Neuronal stem cell (in vitro differentiated cells): ENCODE data around the gene RASGEF1C.

Experiments
- DNase-seq: peaks from one replicate; pipeline ENCODE4 v3.0.0-alpha.2; 2013; ENCODE audit warnings: low spot score
- H2AFZ ChIP-seq: one replicate; pipeline ENCODE4 v1.6.1; 2013; ENCODE audit warnings: mild to moderate bottlenecking, low read length, inconsistent platforms
- H2AK5ac ChIP-seq: 2 replicates; pipeline ENCODE4 v1.6.1; 2013; ENCODE audit warnings: low read depth, mild to moderate bottlenecking, inconsistent platforms, low read length, moderate library complexity, mixed read lengths
- H2BK120ac ChIP-seq: 2 replicates; pipeline ENCODE4 v1.6.1; 2013; ENCODE audit warnings: low read depth, mild to moderate bottlenecking, inconsistent platforms, low read length, moderate library complexity, mixed read lengths
- H2BK12ac ChIP-seq: one replicate; pipeline ENCODE4 v1.6.1; 2013; ENCODE audit warnings: low read length, inconsistent platforms
- H2BK15ac ChIP-seq: 2 replicates; pipeline ENCODE4 v1.6.1; 2013; ENCODE audit warnings: mild to moderate bottlenecking, low read length, inconsistent platforms, mixed read lengths
- H2BK5ac ChIP-seq: one replicate; pipeline ENCODE4 v1.6.1; 2013; ENCODE audit warnings: inconsistent platforms, mild to moderate bottlenecking, low read length, moderate library complexity
- H3K14ac ChIP-seq: one replicate; pipeline ENCODE4 v1.6.1; 2013; ENCODE audit warnings: low read length, inconsistent platforms
- H3K18ac ChIP-seq: 2 replicates; pipeline ENCODE4 v1.6.1; 2013; ENCODE audit warnings: low read length, inconsistent platforms
- H3K23ac ChIP-seq: 2 replicates; pipeline ENCODE4 v1.6.1; 2013; ENCODE audit warnings: low read depth, mild to moderate bottlenecking, mixed read lengths, low read length, inconsistent platforms; ENCODE audit not compliant: poor library complexity
- H3K27ac ChIP-seq: replicated peaks from 3 replicates; pipeline ENCODE4 v1.5.1; 2013; ENCODE audit warnings: low read length, inconsistent platforms
- H3K27me3 ChIP-seq, 3 experiments: 2 replicates each; pipeline ENCODE4 v1.6.1; 2013; ENCODE audit warnings: low read length in 3 of 3, mild to moderate bottlenecking in 2 of 3, inconsistent platforms in 1 of 3, low read depth in 1 of 3, mixed read lengths in 1 of 3, moderate library complexity in 1 of 3; ENCODE audit not compliant: control insufficient read depth in 3 of 3, insufficient read depth in 3 of 3
- H3K36me3 ChIP-seq, 2 donors: replicated peaks in 1 of 2; 2 replicates each; pipeline ENCODE4 v1.6.1; 2013; ENCODE audit warnings: low read length in 2 of 2; ENCODE audit not compliant: control insufficient read depth in 2 of 2, insufficient read depth in 2 of 2
- H3K4ac ChIP-seq: 2 replicates; pipeline ENCODE4 v1.6.1; 2013; ENCODE audit warnings: inconsistent platforms, mild to moderate bottlenecking, low read length, moderate library complexity
- H3K4me1 ChIP-seq, 2 donors: 1 replicate in 1 of 2; 2 replicates in 1 of 2; pipeline ENCODE4 v1.6.1; 2013; ENCODE audit warnings: low read length in 2 of 2, low read depth in 1 of 2; ENCODE audit not compliant: control insufficient read depth in 2 of 2, insufficient read depth in 1 of 2
- H3K4me2 ChIP-seq: one replicate; pipeline ENCODE4 v1.6.1; 2013; ENCODE audit warnings: mild to moderate bottlenecking, low read length, inconsistent platforms; ENCODE audit not compliant: insufficient read depth, poor library complexity, severe bottlenecking
- H3K4me3 ChIP-seq, 2 donors: 2 replicates each; pipeline ENCODE4 v1.5.1; 2013; ENCODE audit warnings: low read length in 2 of 2, mild to moderate bottlenecking in 2 of 2, inconsistent platforms in 1 of 2, moderate library complexity in 1 of 2
- H3K79me1 ChIP-seq: one replicate; pipeline ENCODE4 v1.6.1; 2013; ENCODE audit warnings: low read depth, mild to moderate bottlenecking, inconsistent platforms, low read length, moderate library complexity
- H3K9ac ChIP-seq: one replicate; pipeline ENCODE4 v1.6.1; 2013; ENCODE audit warnings: mild to moderate bottlenecking, low read depth, low read length, inconsistent platforms; ENCODE audit not compliant: poor library complexity
- H3K9me3 ChIP-seq, 2 donors: replicated peaks in 1 of 2; 2 replicates each; pipeline versions ENCODE3 to v1.6.1; 2013; ENCODE audit warnings: low read length in 2 of 2, mild to moderate bottlenecking in 2 of 2, inconsistent platforms in 1 of 2, low read depth in 1 of 2, mixed read lengths in 1 of 2, moderate library complexity in 1 of 2; ENCODE audit not compliant: control insufficient read depth in 2 of 2, insufficient read depth in 1 of 2
- H4K8ac ChIP-seq: one replicate; pipeline ENCODE4 v1.6.1; 2013; ENCODE audit warnings: low read depth, mild to moderate bottlenecking, inconsistent platforms, low read length, moderate library complexity
- H4K91ac ChIP-seq: one replicate; pipeline ENCODE4 v1.6.1; 2013; ENCODE audit warnings: low read length, low read depth, mild to moderate bottlenecking, inconsistent platforms; ENCODE audit not compliant: poor library complexity
- WGBS, 2 donors: extraction: QIAGEN DNeasy Blood & Tissue Kit; methylation state at CpG; one replicate each; pipeline ENCODE4 v1.1.7; 2013; ENCODE audit warnings: missing lambda C conversion rate in 2 of 2, mixed read lengths in 1 of 2; ENCODE audit not compliant: insufficient read length in 2 of 2, insufficient replicate concordance in 1 of 2; ENCODE audit errors: extremely low coverage in 2 of 2; 5-methylcytosine and 5-hydroxymethylcytosine counted together

The RASGEF1C gene

GRCh38 chr5:180235077-180235476 is 26.1 kb upstream of the RASGEF1C start:
- Histone ChIP-seq H3K27ac (peak overlapping the region; percentile 30), H3K23ac (no peak overlapping the region), H3K4me2 (no peak overlapping the region), H3K4ac (no peak overlapping the region), H2BK120ac (no peak overlapping the region), H3K18ac (no peak overlapping the region), H2BK5ac (no peak overlapping the region), H3K9ac (no peak overlapping the region), H2BK12ac (no peak overlapping the region), H2AK5ac (no peak overlapping the region), H2BK15ac (no peak overlapping the region), H3K14ac (no peak overlapping the region), H3K36me3 (peaks cover 8 to 80% of the 10 kb centered on the region in 2 donors), H3K4me1 (peaks cover 0 to 4% of the 10 kb centered on the region in 2 donors), H3K4me3 (no peak overlapping the region), H2AFZ (no peak overlapping the region), H4K8ac (no peak overlapping the region), H3K9me3 (peaks cover 2 to 61% of the 10 kb centered on the region in 2 donors), H4K91ac (no peak overlapping the region), H3K27me3 (no peaks in the 10 kb centered on the region), H3K79me1 (no peaks in the 10 kb centered on the region)
- peak; percentile 43 for DNase-seq
- no CpG with 5 or more reads among the region's 5 CpGs for WGBS, 2 donors

- Histone ChIP-seq H2AFZ (no peak overlapping the region), H3K18ac (peak overlapping the region; percentile 15), H3K79me1 (no peaks in the 10 kb centered on the region), H3K4ac (no peak overlapping the region), H3K4me2 (no peak overlapping the region), H3K27me3 (no peaks in the 10 kb centered on the region), H3K14ac (no peak overlapping the region), H2BK15ac (no peak overlapping the region), H4K91ac (no peak overlapping the region), H2AK5ac (no peak overlapping the region), H4K8ac (no peak overlapping the region), H3K4me1 (peaks cover 0 to 4% of the 10 kb centered on the region in 2 donors), H2BK12ac (no peak overlapping the region), H3K23ac (no peak overlapping the region), H3K36me3 (peaks cover 7 to 72% of the 10 kb centered on the region in 2 donors), H3K4me3 (no peak overlapping the region), H2BK5ac (no peak overlapping the region), H3K9ac (no peak overlapping the region), H3K27ac (no peak overlapping the region), H2BK120ac (no peak overlapping the region), H3K9me3 (peaks cover 2 to 59% of the 10 kb centered on the region in 2 donors)
- no peak for DNase-seq
- no CpG with 5 or more reads among the region's 15 CpGs for WGBS, 2 donors
Measured at GRCh38 chr5:180234271-180234670, 25.3 kb upstream of the RASGEF1C start.

GRCh38 chr5:180233729-180234128 is 24.7 kb upstream of the RASGEF1C start:
- no peak for DNase-seq
- Histone ChIP-seq H3K27ac (no peak overlapping the region), H3K14ac (no peak overlapping the region), H2BK5ac (no peak overlapping the region), H3K18ac (no peak overlapping the region), H3K9me3 (peaks cover 2 to 54% of the 10 kb centered on the region in 2 donors), H4K8ac (no peak overlapping the region), H3K23ac (no peak overlapping the region), H4K91ac (no peak overlapping the region), H3K4ac (no peak overlapping the region), H2AK5ac (no peak overlapping the region), H3K36me3 (peaks cover 4 to 66% of the 10 kb centered on the region in 2 donors), H2AFZ (no peak overlapping the region), H3K27me3 (no peaks in the 10 kb centered on the region), H2BK120ac (no peak overlapping the region), H3K79me1 (no peaks in the 10 kb centered on the region), H3K4me3 (no peak overlapping the region), H3K4me2 (no peak overlapping the region), H2BK15ac (no peak overlapping the region), H3K9ac (no peak overlapping the region), H3K4me1 (peaks cover 0 to 4% of the 10 kb centered on the region in 2 donors), H2BK12ac (no peak overlapping the region)
- no CpG with 5 or more reads among the region's 11 CpGs for WGBS, 2 donors

DNA sequence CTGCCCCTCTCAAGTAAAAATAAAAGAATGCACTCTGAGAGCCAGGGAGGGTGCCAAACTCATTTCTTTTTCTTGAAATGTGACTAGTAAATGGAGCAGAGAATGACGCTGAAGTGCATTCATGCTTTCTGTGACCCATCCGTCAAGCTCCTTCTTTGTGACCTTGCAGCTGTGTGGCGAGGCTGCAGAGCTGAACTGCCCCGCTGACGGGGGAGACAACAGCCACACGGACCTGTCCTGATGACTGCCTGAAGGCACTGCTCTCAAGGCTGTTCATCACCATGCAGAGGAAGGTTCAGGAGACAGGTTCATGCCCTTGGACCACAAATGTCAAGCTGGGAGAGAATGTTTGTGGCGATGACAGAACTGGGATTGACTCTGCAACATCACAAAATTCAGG is 21.0 kb upstream of the RASGEF1C start:
- no CpG with 5 or more reads among the region's 7 CpGs for WGBS, 2 donors
- no peak overlapping the region for H2AK5ac ChIP-seq
- no peak overlapping the region for H2BK15ac ChIP-seq
- H3K14ac ChIP-seq = peak overlapping the region; percentile 72
- H3K27me3 ChIP-seq = no peaks in the 10 kb centered on the region
- no peak overlapping the region for H3K4ac ChIP-seq
- H2BK120ac ChIP-seq = no peak overlapping the region
- peaks cover 0 to under 1% of the 10 kb centered on the region in 2 donors for H3K4me1 ChIP-seq
- H2BK12ac ChIP-seq = no peak overlapping the region
- H3K36me3 ChIP-seq = peaks cover 0 to 31% of the 10 kb centered on the region in 2 donors
- H3K27ac ChIP-seq = no peak overlapping the region
- no peak overlapping the region for H3K4me2 ChIP-seq
- H2AFZ ChIP-seq = no peak overlapping the region
- no peaks in the 10 kb centered on the region for H3K79me1 ChIP-seq
- no peak overlapping the region for H3K18ac ChIP-seq
- H3K9ac ChIP-seq = peak overlapping the region; percentile 36
- H3K9me3 ChIP-seq = peaks cover 6 to 31% of the 10 kb centered on the region in 2 donors
- H2BK5ac ChIP-seq = no peak overlapping the region
- H3K23ac ChIP-seq = peak overlapping the region; percentile 47
- no peak overlapping the region for H4K8ac ChIP-seq
- H3K4me3 ChIP-seq = no peak overlapping the region
- no peak for DNase-seq
- no peak overlapping the region for H4K91ac ChIP-seq
